Lower lobe of right lung (tissue), 2 donors: ENCODE data around the gene FUT8. TPM values are rescaled to one million over a fixed set of nuclear protein-coding genes. Genes with fewer than 3 reads are reported as not detected.

Experiments used
- ATAC-seq, 2 donors: fragments of 200-7000 bp; cut with Tn5 transposase; one replicate each; pipeline ENCODE4 v1.9.1; 2020 to 2022; ENCODE audit warnings: mild to moderate bottlenecking in 2 of 2, moderate library complexity in 2 of 2
- DNase-seq: peaks from one replicate; pipeline ENCODE4 v3.0.0-alpha.2; 2020
- H3K27ac ChIP-seq: fragments of 200-600 bp; one replicate; pipeline ENCODE4 v1.8.0; 2022
- H3K27me3 ChIP-seq: fragments of 200-600 bp; one replicate; pipeline ENCODE4 v1.8.0; 2022; ENCODE audit warnings: low read depth
- H3K36me3 ChIP-seq: fragments of 200-600 bp; one replicate; pipeline ENCODE4 v1.8.0; 2022; ENCODE audit warnings: mild to moderate bottlenecking
- H3K4me1 ChIP-seq: fragments of 200-600 bp; one replicate; pipeline ENCODE4 v1.8.0; 2022
- H3K4me3 ChIP-seq: fragments of 200-600 bp; one replicate; pipeline ENCODE4 v1.8.0; 2022; ENCODE audit warnings: mild to moderate bottlenecking
- H3K9me3 ChIP-seq: fragments of 200-600 bp; one replicate; pipeline ENCODE4 v1.8.0; 2022
- intact Hi-C: fragments of 100-400 bp; cut with DNase I; formaldehyde crosslinking; loops from one replicate; pipeline ENCODE4 v1.11.0; 2022
- total RNA-seq: library from RNA; stranded (reverse); fragmentation: NEBNext Ultra II Directional; extraction: Animal tissue kit (Norgen Biotek cat#: 25700); gene quantifications from one replicate; pipeline ENCODE4 v1.2.1, GENCODE V29; 2021
- TF ChIP-seq, protein P1 (sequence below): fragments of 200-600 bp; IDR thresholded peaks from one replicate; pipeline ENCODE4 v1.8.0; 2022; ENCODE audit warnings: antibody characterized with exemption, mild to moderate bottlenecking
- donor health status: DM: no; HTN: yes; CAD: no; lungs with severe emphysema.

Gene FUT8
- total RNA-seq, 1 donor from 2014 or later = 46.1 TPM

- DNase-seq (no peak), ATAC-seq (no peak)
- intact Hi-C loops = no loop called here
- H3K4me1 ChIP-seq = no peaks in the 10 kb centered on the region
- TF ChIP-seq, protein P1, sequence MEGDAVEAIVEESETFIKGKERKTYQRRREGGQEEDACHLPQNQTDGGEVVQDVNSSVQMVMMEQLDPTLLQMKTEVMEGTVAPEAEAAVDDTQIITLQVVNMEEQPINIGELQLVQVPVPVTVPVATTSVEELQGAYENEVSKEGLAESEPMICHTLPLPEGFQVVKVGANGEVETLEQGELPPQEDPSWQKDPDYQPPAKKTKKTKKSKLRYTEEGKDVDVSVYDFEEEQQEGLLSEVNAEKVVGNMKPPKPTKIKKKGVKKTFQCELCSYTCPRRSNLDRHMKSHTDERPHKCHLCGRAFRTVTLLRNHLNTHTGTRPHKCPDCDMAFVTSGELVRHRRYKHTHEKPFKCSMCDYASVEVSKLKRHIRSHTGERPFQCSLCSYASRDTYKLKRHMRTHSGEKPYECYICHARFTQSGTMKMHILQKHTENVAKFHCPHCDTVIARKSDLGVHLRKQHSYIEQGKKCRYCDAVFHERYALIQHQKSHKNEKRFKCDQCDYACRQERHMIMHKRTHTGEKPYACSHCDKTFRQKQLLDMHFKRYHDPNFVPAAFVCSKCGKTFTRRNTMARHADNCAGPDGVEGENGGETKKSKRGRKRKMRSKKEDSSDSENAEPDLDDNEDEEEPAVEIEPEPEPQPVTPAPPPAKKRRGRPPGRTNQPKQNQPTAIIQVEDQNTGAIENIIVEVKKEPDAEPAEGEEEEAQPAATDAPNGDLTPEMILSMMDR = no peak
- H3K9me3 ChIP-seq = peaks cover 17% of the 10 kb centered on the region
- H3K27me3 ChIP-seq = no peaks in the 10 kb centered on the region
- no peak overlapping the region for H3K4me3 ChIP-seq
- H3K36me3 ChIP-seq = no peaks in the 10 kb centered on the region
- H3K27ac ChIP-seq = no peak overlapping the region
Measured at GRCh38 chr14:65718629-65719028, 306.1 kb downstream of the FUT8 start.

- H3K9me3 ChIP-seq = peaks cover 8% of the 10 kb centered on the region
- no peak overlapping the region for H3K27ac ChIP-seq
- H3K4me1 ChIP-seq = no peaks in the 10 kb centered on the region
- no peaks in the 10 kb centered on the region for H3K27me3 ChIP-seq
- ATAC-seq (peak in 1 of 2 donors; percentile 9), DNase-seq (no peak)
- H3K36me3 ChIP-seq = peaks cover 11% of the 10 kb centered on the region
- no peak overlapping the region for H3K4me3 ChIP-seq
- intact Hi-C loops = no loop called here
- TF ChIP-seq, protein P1 = no peak
Measured at GRCh38 chr14:65720171-65720570, 307.6 kb downstream of the FUT8 start.

DNA sequence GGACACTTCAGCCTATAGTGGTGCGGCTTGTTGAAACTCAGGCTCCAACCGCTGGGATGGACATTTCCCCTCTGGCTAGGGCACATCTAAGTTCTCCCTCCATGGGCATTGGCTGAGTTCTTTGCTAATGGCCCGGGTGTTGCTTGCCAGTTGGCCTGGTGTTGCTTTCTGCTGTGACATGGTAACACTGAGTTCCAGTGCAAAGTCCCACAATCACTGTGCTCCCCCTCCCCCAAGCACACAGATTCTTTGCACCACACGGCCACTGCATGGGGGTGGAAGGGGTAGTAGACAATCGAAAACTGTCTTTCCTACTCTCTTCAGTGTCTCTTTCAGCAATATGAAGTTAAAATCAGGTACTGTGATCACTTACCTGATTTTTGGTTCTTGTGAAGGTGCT lies 308.2 kb downstream of the FUT8 start:
- H3K27ac ChIP-seq = no peak overlapping the region
- intact Hi-C loops = no loop called here
- no peak overlapping the region for H3K4me3 ChIP-seq
- peaks cover 8% of the 10 kb centered on the region for H3K9me3 ChIP-seq
- no peak for DNase-seq
- H3K36me3 ChIP-seq = peaks cover 14% of the 10 kb centered on the region
- ATAC-seq = peak in 1 of 2 donors; percentile 13
- no peaks in the 10 kb centered on the region for H3K4me1 ChIP-seq
- TF ChIP-seq, protein P1 = no peak
- no peaks in the 10 kb centered on the region for H3K27me3 ChIP-seq

- no peak for ATAC-seq
- TF ChIP-seq, protein P1 = no peak
- H3K4me3 ChIP-seq = no peak overlapping the region
- peaks cover 14% of the 10 kb centered on the region for H3K36me3 ChIP-seq
- intact Hi-C loops = no loop called here
- no peak for DNase-seq
- H3K4me1 ChIP-seq = no peaks in the 10 kb centered on the region
- no peaks in the 10 kb centered on the region for H3K27me3 ChIP-seq
- H3K9me3 ChIP-seq = no peaks in the 10 kb centered on the region
- no peak overlapping the region for H3K27ac ChIP-seq
Measured at GRCh38 chr14:65723348-65723747, 310.8 kb downstream of the FUT8 start.

- ATAC-seq (no peak), DNase-seq (no peak)
- intact Hi-C loops = no loop called here
- H3K27ac ChIP-seq = no peak overlapping the region
- TF ChIP-seq, protein P1 = no peak
- no peaks in the 10 kb centered on the region for H3K27me3 ChIP-seq
- no peaks in the 10 kb centered on the region for H3K9me3 ChIP-seq
- peaks cover 22% of the 10 kb centered on the region for H3K36me3 ChIP-seq
- no peak overlapping the region for H3K4me3 ChIP-seq
- H3K4me1 ChIP-seq = no peaks in the 10 kb centered on the region
Measured at GRCh38 chr14:65728604-65729003, 316.1 kb downstream of the FUT8 start.

DNA sequence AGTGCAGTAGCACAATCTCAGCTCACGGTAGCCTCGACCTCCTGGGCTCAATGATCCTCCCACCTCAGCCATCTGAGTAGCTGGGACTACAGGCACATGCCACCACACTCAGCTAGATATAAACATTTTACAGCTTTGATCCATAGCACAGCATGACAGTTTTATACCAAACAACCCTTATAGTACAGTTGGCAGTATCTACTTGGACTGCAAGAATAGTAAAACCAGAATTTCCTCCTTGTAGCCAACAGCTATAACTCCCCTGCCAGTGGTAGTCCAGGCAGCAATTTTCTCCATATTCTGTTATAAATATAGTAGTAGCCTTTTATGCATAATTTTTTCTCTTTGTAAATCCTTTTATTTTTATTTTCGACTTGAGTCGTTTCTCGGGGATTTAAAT lies 317.0 kb downstream of the FUT8 start:
- Histone ChIP-seq H3K27me3 (no peaks in the 10 kb centered on the region), H3K36me3 (peaks cover 16% of the 10 kb centered on the region), H3K4me3 (no peak overlapping the region), H3K4me1 (no peaks in the 10 kb centered on the region), H3K27ac (no peak overlapping the region), H3K9me3 (no peaks in the 10 kb centered on the region)
- intact Hi-C loops = no loop called here
- DNase-seq (no peak), ATAC-seq (no peak)
- TF ChIP-seq, protein P1 = no peak
